Duodenal mucosa (tissue), 2 donors: ENCODE data around the gene BDNF.

Experiments
- H3K27ac ChIP-seq: one replicate; pipeline ENCODE4 v1.7.0; 2013; ENCODE audit warnings: low read depth, low read length
- H3K27me3 ChIP-seq, 2 donors: one replicate each; pipeline ENCODE4 v1.7.0; 2013; ENCODE audit warnings: low read length in 2 of 2, control low read depth in 1 of 2; ENCODE audit not compliant: insufficient read depth in 2 of 2, control insufficient read depth in 1 of 2
- H3K36me3 ChIP-seq, 2 donors: one replicate each; pipeline ENCODE4 v1.7.0; 2013; ENCODE audit warnings: low read length in 2 of 2, control low read depth in 1 of 2; ENCODE audit not compliant: insufficient read depth in 2 of 2, control insufficient read depth in 1 of 2
- H3K4me1 ChIP-seq, 2 donors: one replicate each; pipeline ENCODE4 v1.7.0; 2013; ENCODE audit warnings: low read length in 2 of 2, control low read depth in 1 of 2; ENCODE audit not compliant: insufficient read depth in 2 of 2, control insufficient read depth in 1 of 2
- H3K4me3 ChIP-seq, 2 donors: one replicate each; pipeline ENCODE4 v1.7.0; 2013; ENCODE audit warnings: low read length in 2 of 2, low read depth in 1 of 2
- H3K9ac ChIP-seq, 2 donors: one replicate each; pipeline ENCODE4 v1.7.0; 2013; ENCODE audit warnings: low read length in 2 of 2, low read depth in 1 of 2
- H3K9me3 ChIP-seq, 2 donors: one replicate each; pipeline ENCODE4 v1.7.0; 2013; ENCODE audit warnings: low read length in 2 of 2, control low read depth in 1 of 2; ENCODE audit not compliant: control insufficient read depth in 1 of 2

BDNF gene

GRCh38 chr11:27627979-27628378 is 72.3 kb downstream of the BDNF start:
- Histone ChIP-seq H3K4me3 (no peak overlapping the region), H3K27me3 (no peaks in the 10 kb centered on the region), H3K36me3 (no peaks in the 10 kb centered on the region)

GRCh38 chr11:27626938-27627586 is 73.2 kb downstream of the BDNF start:
- Histone ChIP-seq H3K27me3 (no peaks in the 10 kb centered on the region), H3K9ac (no peak overlapping the region), H3K27ac (no peak overlapping the region), H3K4me3 (no peak overlapping the region), H3K36me3 (no peaks in the 10 kb centered on the region), H3K4me1 (no peaks in the 10 kb centered on the region), H3K9me3 (no peaks in the 10 kb centered on the region)

More at GRCh38 chr11:27627979-27628378, 72.3 kb downstream of the BDNF start:
- no peak overlapping the region for H3K9ac ChIP-seq
- H3K4me1 ChIP-seq: no peaks in the 10 kb centered on the region
- H3K27ac ChIP-seq: no peak overlapping the region
- H3K9me3 ChIP-seq: no peaks in the 10 kb centered on the region

GRCh38 chr11:27626269-27626937 is 73.9 kb downstream of the BDNF start:
- Histone ChIP-seq H3K4me1 (no peaks in the 10 kb centered on the region), H3K4me3 (no peak overlapping the region), H3K9ac (no peak overlapping the region), H3K27ac (no peak overlapping the region), H3K27me3 (no peaks in the 10 kb centered on the region), H3K36me3 (no peaks in the 10 kb centered on the region), H3K9me3 (no peaks in the 10 kb centered on the region)

- H3K9me3 ChIP-seq: no peaks in the 10 kb centered on the region
- no peaks in the 10 kb centered on the region for H3K27me3 ChIP-seq
- no peak overlapping the region for H3K27ac ChIP-seq
- no peak overlapping the region for H3K9ac ChIP-seq
- H3K4me1 ChIP-seq: no peaks in the 10 kb centered on the region
- H3K36me3 ChIP-seq: no peaks in the 10 kb centered on the region
- H3K4me3 ChIP-seq: no peak overlapping the region
These were observed 74.8 kb downstream of the BDNF start for GRCh38 chr11:27625347-27625912.

- H3K36me3 ChIP-seq: no peaks in the 10 kb centered on the region
- no peaks in the 10 kb centered on the region for H3K9me3 ChIP-seq
- no peak overlapping the region for H3K4me3 ChIP-seq
- H3K9ac ChIP-seq: no peak overlapping the region
- H3K27me3 ChIP-seq: no peaks in the 10 kb centered on the region
- no peak overlapping the region for H3K27ac ChIP-seq
- no peaks in the 10 kb centered on the region for H3K4me1 ChIP-seq
These were observed 76.2 kb downstream of the BDNF start for GRCh38 chr11:27623945-27624523.

GRCh38 chr11:27622541-27623300 is 77.5 kb downstream of the BDNF start:
- no peaks in the 10 kb centered on the region for H3K27me3 ChIP-seq
- H3K27ac ChIP-seq: no peak overlapping the region
- H3K4me3 ChIP-seq: no peak overlapping the region
- no peaks in the 10 kb centered on the region for H3K36me3 ChIP-seq
- no peak overlapping the region for H3K9ac ChIP-seq
- H3K9me3 ChIP-seq: no peaks in the 10 kb centered on the region
- H3K4me1 ChIP-seq: no peaks in the 10 kb centered on the region

- H3K4me3 ChIP-seq: no peak overlapping the region
- H3K9ac ChIP-seq: no peak overlapping the region
- no peaks in the 10 kb centered on the region for H3K27me3 ChIP-seq
- H3K9me3 ChIP-seq: no peaks in the 10 kb centered on the region
- no peaks in the 10 kb centered on the region for H3K36me3 ChIP-seq
- no peak overlapping the region for H3K27ac ChIP-seq
- H3K4me1 ChIP-seq: no peaks in the 10 kb centered on the region
These were observed 78.7 kb downstream of the BDNF start for GRCh38 chr11:27621405-27622161.

GRCh38 chr11:27619763-27620335 is 80.4 kb downstream of the BDNF start:
- Histone ChIP-seq H3K4me1 (no peaks in the 10 kb centered on the region), H3K27me3 (no peaks in the 10 kb centered on the region), H3K36me3 (no peaks in the 10 kb centered on the region), H3K4me3 (no peak overlapping the region), H3K27ac (no peak overlapping the region), H3K9ac (no peak overlapping the region), H3K9me3 (no peaks in the 10 kb centered on the region)

GRCh38 chr11:27619039-27619574 is 81.1 kb downstream of the BDNF start:
- Histone ChIP-seq H3K36me3 (no peaks in the 10 kb centered on the region), H3K9me3 (no peaks in the 10 kb centered on the region), H3K4me3 (no peak overlapping the region), H3K27me3 (no peaks in the 10 kb centered on the region), H3K4me1 (no peaks in the 10 kb centered on the region), H3K27ac (no peak overlapping the region), H3K9ac (no peak overlapping the region)
